B cell (primary cell): ENCODE measurements around the gene PDE4B. TPM values are rescaled to one million over a fixed set of nuclear protein-coding genes. Genes with fewer than 3 reads are reported as not detected.

Experiments
- ATAC-seq: fragments of 200-7000 bp; cut with Tn5 transposase; one replicate; pipeline ENCODE4 v1.10.0; 2021; ENCODE audit warnings: low read depth, mild to moderate bottlenecking, moderate number of reproducible peaks, moderate library complexity
- CTCF ChIA-PET: fragments of 350-600 bp; sonication (Branson Sonifier 250); formaldehyde crosslinking; loops from one replicate; lab custom pipeline; 2021; ENCODE audit warnings: antibody characterized with exemption, inconsistent platforms; lab: Charles Lee
- POLR2A ChIA-PET: fragments of 350-600 bp; sonication (Branson Sonifier 250); formaldehyde crosslinking; loops from one replicate; lab custom pipeline; 2021; ENCODE audit warnings: antibody characterized with exemption; lab: Charles Lee
- DNase-seq: peaks from one replicate; pipeline ENCODE4 v3.0.0; 2013
- H2AFZ ChIP-seq: 2 replicates; pipeline ENCODE4 v1.6.1; 2012; ENCODE audit warnings: mild to moderate bottlenecking, low read depth, low read length; ENCODE audit not compliant: insufficient read depth, poor library complexity, severe bottlenecking
- H3K27ac ChIP-seq, 2 donors: 1 replicate in 1 of 2; 2 replicates in 1 of 2; pipeline ENCODE4 v1.5.1; 2012 to 2013; ENCODE audit warnings: low read length in 2 of 2, mild to moderate bottlenecking in 2 of 2, moderate library complexity in 1 of 2
- H3K27me3 ChIP-seq, 4 experiments: fragments of 200-600 bp in 1 of 4; sonication (generic) in 1 of 4; replicated peaks in 1 of 4; 1 replicate in 2 of 4; 2 replicates in 2 of 4; pipeline versions ENCODE4 v1.6.1 to v1.7.0; 2013 to 2016; ENCODE audit warnings: low read length in 3 of 4, mild to moderate bottlenecking in 2 of 4, mixed read lengths in 1 of 4, moderate library complexity in 1 of 4; ENCODE audit not compliant: insufficient read depth in 4 of 4, control insufficient read depth in 3 of 4; ENCODE audit errors: control extremely low read depth in 1 of 4
- H3K36me3 ChIP-seq, 2 experiments: replicated peaks in 1 of 2; 1 replicate in 1 of 2; 2 replicates in 1 of 2; pipeline versions ENCODE4 v1.6.1 to v1.7.1; 2013; ENCODE audit warnings: low read length in 1 of 2; ENCODE audit not compliant: insufficient read depth in 2 of 2, control insufficient read depth in 1 of 2; ENCODE audit errors: control extremely low read depth in 1 of 2, extremely low read depth in 1 of 2
- H3K4me1 ChIP-seq, 2 donors: fragments of 200-600 bp in 1 of 2; sonication (generic) in 1 of 2; 1 replicate in 1 of 2; 2 replicates in 1 of 2; pipeline versions ENCODE4 v1.5.1 to v1.6.1; 2013 to 2017; ENCODE audit warnings: low read length in 2 of 2; ENCODE audit not compliant: control insufficient read depth in 2 of 2, insufficient read depth in 2 of 2
- H3K4me2 ChIP-seq: replicated peaks from 2 replicates; pipeline ENCODE3; 2012; ENCODE audit warnings: mild to moderate bottlenecking, low read depth, low read length; ENCODE audit not compliant: poor library complexity, severe bottlenecking
- H3K4me3 ChIP-seq, 5 experiments: fragments of 200-600 bp in 1 of 5; sonication (generic) in 1 of 5; 1 replicate in 3 of 5; 2 replicates in 2 of 5; pipeline versions ENCODE4 v1.5.1 to v1.7.0; 2011 to 2016; ENCODE audit warnings: low read length in 4 of 5, mild to moderate bottlenecking in 4 of 5, low read depth in 2 of 5, control low read depth in 1 of 5, moderate library complexity in 1 of 5; ENCODE audit not compliant: insufficient read depth in 1 of 5; ENCODE audit errors: control extremely low read depth in 1 of 5, extremely low read depth in 1 of 5
- H3K79me2 ChIP-seq: fragments of 200-600 bp; sonication (generic); one replicate; pipeline ENCODE4 v1.6.0; 2016; ENCODE audit warnings: low read length; ENCODE audit not compliant: control insufficient read depth, insufficient read depth
- H3K9ac ChIP-seq: fragments of 200-600 bp; sonication (generic); 2 replicates; pipeline ENCODE4 v1.6.1; 2017; ENCODE audit warnings: mild to moderate bottlenecking, low read length, moderate library complexity
- H3K9me3 ChIP-seq, 3 donors: one replicate each; pipeline versions ENCODE4 v1.6.1 to v1.7.1; 2013; ENCODE audit warnings: low read length in 2 of 3; ENCODE audit not compliant: control insufficient read depth in 2 of 3, insufficient read depth in 1 of 3; ENCODE audit errors: control extremely low read depth in 1 of 3
- H4K20me1 ChIP-seq: 2 replicates; pipeline ENCODE4 v1.6.0; 2012; ENCODE audit warnings: mild to moderate bottlenecking, low read length; ENCODE audit not compliant: insufficient read depth, control insufficient read depth, poor library complexity, severe bottlenecking
- H3K27ac Mint-ChIP-seq: one replicate; pipeline ENCODE4 v1.8.0; 2021; ENCODE audit warnings: mixed read lengths
- H3K27me3 Mint-ChIP-seq: one replicate; pipeline ENCODE4 v1.8.0; 2021; ENCODE audit warnings: mixed read lengths
- H3K4me1 Mint-ChIP-seq: one replicate; pipeline ENCODE4 v1.8.0; 2021; ENCODE audit warnings: mixed read lengths
- H3K4me3 Mint-ChIP-seq: one replicate; pipeline ENCODE4 v1.8.0; 2021; ENCODE audit warnings: mixed read lengths
- H3K9me3 Mint-ChIP-seq: one replicate; pipeline ENCODE4 v1.8.0; 2022; ENCODE audit warnings: mixed read lengths; ENCODE audit not compliant: insufficient read depth
- EZH2 ChIP-seq: IDR thresholded peaks from 2 replicates; pipeline ENCODE4 v1.6.1; 2012; ENCODE audit warnings: borderline replicate concordance, low read depth, mild to moderate bottlenecking, moderate library complexity, low read length; ENCODE audit not compliant: insufficient read depth, poor library complexity, severe bottlenecking
- WGBS: methylation state at CpG from one replicate; pipeline ENCODE4 v1.1.5; 2013; ENCODE audit warnings: missing lambda C conversion rate; ENCODE audit not compliant: insufficient coverage; 5-methylcytosine and 5-hydroxymethylcytosine counted together
- intact Hi-C: fragments of 100-400 bp; cut with micrococcal nuclease; formaldehyde crosslinking; loops from one replicate; pipeline ENCODE4 v1.10.0; 2022
- polyA plus RNA-seq: library from polyadenylated mRNA; depleted of rRNA; stranded (reverse); fragments of >200 nt; gene quantifications from 2 replicates; pipeline ENCODE4 v1.2.3, GENCODE V29; 2012
- total RNA-seq, 2 donors: library from RNA; stranded (reverse); fragments of 120-200 nt in 1 of 2; gene quantifications; 1 replicate in 1 of 2; 2 replicates in 1 of 2; pipeline versions ENCODE4 v1.2.3 to v1.2.4, GENCODE V29; 2013 to 2022
- TF ChIP-seq, protein P1 (sequence below): fragments of 200-600 bp; IDR thresholded peaks from one replicate; pipeline ENCODE4 v1.8.0; 2022; ENCODE audit warnings: antibody characterized with exemption, mild to moderate bottlenecking

The PDE4B gene
- total and polyA plus RNA-seq, 2 donors (not counting 1 experiment from before 2014, with no cell fraction given) = 63.7 to 242 TPM

GRCh38 chr1:65975708-65976107 lies 183.0 kb downstream of the PDE4B start:
- no peaks in the 10 kb centered on the region for H3K4me1 Mint-ChIP-seq
- 75% methylated on average over 1 of the region's 1 CpG for WGBS
- ChIA-PET POLR2A (no interaction called here), CTCF (no interaction called here)
- TF ChIP-seq EZH2 = no peak
- TF ChIP-seq, protein P1, sequence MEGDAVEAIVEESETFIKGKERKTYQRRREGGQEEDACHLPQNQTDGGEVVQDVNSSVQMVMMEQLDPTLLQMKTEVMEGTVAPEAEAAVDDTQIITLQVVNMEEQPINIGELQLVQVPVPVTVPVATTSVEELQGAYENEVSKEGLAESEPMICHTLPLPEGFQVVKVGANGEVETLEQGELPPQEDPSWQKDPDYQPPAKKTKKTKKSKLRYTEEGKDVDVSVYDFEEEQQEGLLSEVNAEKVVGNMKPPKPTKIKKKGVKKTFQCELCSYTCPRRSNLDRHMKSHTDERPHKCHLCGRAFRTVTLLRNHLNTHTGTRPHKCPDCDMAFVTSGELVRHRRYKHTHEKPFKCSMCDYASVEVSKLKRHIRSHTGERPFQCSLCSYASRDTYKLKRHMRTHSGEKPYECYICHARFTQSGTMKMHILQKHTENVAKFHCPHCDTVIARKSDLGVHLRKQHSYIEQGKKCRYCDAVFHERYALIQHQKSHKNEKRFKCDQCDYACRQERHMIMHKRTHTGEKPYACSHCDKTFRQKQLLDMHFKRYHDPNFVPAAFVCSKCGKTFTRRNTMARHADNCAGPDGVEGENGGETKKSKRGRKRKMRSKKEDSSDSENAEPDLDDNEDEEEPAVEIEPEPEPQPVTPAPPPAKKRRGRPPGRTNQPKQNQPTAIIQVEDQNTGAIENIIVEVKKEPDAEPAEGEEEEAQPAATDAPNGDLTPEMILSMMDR = no peak
- H4K20me1 ChIP-seq = no peaks in the 10 kb centered on the region
- H3K27me3 Mint-ChIP-seq = peaks cover 15% of the 10 kb centered on the region
- H3K27ac ChIP-seq = no peak overlapping the region
- no peak overlapping the region for H3K4me2 ChIP-seq
- H3K9me3 Mint-ChIP-seq = peaks cover 17% of the 10 kb centered on the region
- H3K36me3 ChIP-seq = no peaks in the 10 kb centered on the region
- no peak for DNase-seq
- H3K27me3 ChIP-seq = no peaks in the 10 kb centered on the region
- no peak for ATAC-seq
- H3K4me3 ChIP-seq = no peak overlapping the region
- no peak overlapping the region for H3K27ac Mint-ChIP-seq
- intact Hi-C loops = no loop called here
- H3K9ac ChIP-seq = no peak overlapping the region
- H3K79me2 ChIP-seq = no peaks in the 10 kb centered on the region
- H3K4me3 Mint-ChIP-seq = no peak overlapping the region
- H3K9me3 ChIP-seq = peaks cover 2 to 18% (median 12%) of the 10 kb centered on the region in 3 donors
- H2AFZ ChIP-seq = no peak overlapping the region
- H3K4me1 ChIP-seq = no peaks in the 10 kb centered on the region

- Histone ChIP-seq H3K27ac (no peak overlapping the region), H3K9ac (no peak overlapping the region), H3K4me2 (no peak overlapping the region), H3K79me2 (no peaks in the 10 kb centered on the region), H3K9me3 (peaks cover 2 to 18% (median 12%) of the 10 kb centered on the region in 3 donors), H3K27me3 (no peaks in the 10 kb centered on the region), H2AFZ (no peak overlapping the region), H3K4me1 (no peaks in the 10 kb centered on the region), H3K36me3 (no peaks in the 10 kb centered on the region), H3K4me3 (no peak overlapping the region), H4K20me1 (no peaks in the 10 kb centered on the region)
- Mint-ChIP-seq H3K4me3 (no peak overlapping the region), H3K9me3 (peaks cover 17% of the 10 kb centered on the region), H3K27me3 (peaks cover 21% of the 10 kb centered on the region), H3K4me1 (no peaks in the 10 kb centered on the region), H3K27ac (no peak overlapping the region)
- TF ChIP-seq, protein P1 = no peak
- TF ChIP-seq EZH2 = no peak
- intact Hi-C loops = no loop called here
- no peak for ATAC-seq
- 96% methylated on average over 6 of the region's 7 CpGs for WGBS
- DNase-seq = no peak
- POLR2A ChIA-PET = no interaction called here
- CTCF ChIA-PET = no interaction called here
Observed at GRCh38 chr1:65979136-65980044, 186.7 kb downstream of the PDE4B start.
